ENCODE data around the gene PGAP3.

Gene PGAP3

DNA sequence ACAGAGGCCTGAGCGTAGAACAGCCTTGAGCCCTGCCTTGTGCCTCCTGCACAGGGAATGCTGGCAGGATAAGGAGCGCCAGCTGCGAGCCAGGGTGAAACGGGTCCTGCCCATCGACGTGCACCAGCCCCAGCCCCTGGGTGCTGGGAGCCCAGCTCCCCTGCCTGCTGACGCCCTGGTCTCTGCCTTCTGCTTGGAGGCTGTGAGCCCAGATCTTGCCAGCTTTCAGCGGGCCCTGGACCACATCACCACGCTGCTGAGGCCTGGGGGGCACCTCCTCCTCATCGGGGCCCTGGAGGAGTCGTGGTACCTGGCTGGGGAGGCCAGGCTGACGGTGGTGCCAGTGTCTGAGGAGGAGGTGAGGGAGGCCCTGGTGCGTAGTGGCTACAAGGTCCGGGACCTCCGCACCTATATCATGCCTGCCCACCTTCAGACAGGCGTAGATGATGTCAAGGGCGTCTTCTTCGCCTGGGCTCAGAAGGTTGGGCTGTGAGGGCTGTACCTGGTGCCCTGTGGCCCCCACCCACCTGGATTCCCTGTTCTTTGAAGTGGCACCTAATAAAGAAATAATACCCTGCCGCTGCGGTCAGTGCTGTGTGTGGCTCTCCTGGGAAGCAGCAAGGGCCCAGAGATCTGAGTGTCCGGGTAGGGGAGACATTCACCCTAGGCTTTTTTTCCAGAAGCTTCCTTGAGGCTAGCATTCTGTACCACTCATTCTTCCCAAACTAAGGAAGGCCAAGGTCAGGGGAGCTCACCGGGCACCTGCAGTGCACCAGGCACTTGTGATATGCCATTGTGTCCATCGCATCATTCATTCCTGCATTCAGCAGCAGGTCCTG lies 17.7 kb downstream of the PGAP3 start:
- no peak for DNase-seq

DNA sequence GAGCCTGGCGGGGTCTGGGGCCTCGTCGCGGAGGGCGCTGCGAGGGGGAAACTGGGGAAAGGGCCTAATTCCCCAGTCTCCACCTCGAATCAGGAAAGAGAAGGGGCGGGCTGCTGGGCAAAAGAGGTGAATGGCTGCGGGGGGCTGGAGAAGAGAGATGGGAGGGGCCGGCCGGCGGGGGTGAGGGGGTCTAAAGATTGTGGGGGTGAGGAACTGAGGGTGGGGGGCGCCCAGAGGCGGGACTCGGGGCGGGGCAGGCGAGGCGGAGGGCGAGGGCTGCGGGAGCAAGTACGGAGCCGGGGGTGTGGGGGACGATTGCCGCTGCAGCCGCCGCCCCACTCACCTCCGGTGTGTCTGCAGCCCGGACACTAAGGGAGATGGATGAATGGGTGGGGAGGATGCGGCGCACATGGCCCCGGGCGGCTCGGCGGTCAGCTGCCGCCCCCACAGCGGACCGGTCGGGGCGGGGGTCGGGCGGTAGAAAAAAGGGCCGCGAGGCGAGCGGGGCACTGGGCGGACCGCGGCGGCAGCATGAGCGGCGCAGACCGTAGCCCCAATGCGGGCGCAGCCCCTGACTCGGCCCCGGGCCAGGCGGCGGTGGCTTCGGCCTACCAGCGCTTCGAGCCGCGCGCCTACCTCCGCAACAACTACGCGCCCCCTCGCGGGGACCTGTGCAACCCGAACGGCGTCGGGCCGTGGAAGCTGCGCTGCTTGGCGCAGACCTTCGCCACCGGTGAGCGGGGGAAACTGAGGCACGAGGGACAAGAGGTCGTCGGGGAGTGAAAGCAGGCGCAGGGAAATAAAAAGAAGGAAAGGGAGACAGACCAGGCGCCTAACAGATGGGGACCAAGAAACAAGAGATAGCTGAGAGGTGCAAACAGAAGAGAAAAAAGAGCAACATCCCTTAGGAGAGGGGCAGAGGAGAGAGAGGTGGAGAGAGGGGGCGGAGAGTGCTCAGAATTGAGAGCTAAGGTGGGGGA lies 19.6 kb downstream of the PGAP3 start, which contains the start of gene PNMT:
Gene PNMT (plus strand): TSS at position 509 of the 980 bp plus-strand sequence. CDS start 23 bp downstream, at position 532.
- no peak for DNase-seq

DNA sequence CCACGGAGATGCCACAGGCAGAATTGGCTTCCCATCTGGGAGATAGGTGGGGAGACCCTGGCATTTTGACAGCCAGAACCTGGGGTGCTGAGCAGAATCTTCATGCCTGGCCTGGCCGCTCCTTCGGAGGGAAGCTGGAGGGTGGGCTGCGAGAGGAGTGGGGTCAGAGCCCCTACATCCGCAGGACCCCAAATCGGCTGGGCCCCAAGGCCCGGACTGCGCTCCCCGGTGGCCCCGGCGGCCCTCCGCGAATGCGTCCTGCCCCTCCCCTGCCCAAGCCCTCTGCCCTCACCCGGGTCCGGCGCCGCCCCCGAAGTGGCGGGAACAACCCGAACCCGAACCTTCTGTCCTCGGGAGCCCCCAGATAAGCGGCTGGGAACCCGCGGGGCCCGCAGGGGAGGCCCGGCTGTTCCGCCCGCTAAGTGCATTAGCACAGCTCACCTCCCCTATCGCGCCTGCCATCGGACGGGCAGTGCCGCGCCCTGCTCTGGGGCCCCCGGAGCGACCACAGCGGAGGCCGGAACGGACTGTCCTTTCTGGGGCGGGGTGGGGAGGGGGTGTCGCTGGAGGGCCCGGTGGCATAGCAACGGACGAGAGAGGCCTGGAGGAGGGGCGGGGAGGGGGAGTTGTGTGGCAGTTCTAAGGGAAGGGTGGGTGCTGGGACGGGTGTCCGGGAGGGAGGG lies 20.5 kb downstream of the PGAP3 start:
- no peak for DNase-seq

DNA sequence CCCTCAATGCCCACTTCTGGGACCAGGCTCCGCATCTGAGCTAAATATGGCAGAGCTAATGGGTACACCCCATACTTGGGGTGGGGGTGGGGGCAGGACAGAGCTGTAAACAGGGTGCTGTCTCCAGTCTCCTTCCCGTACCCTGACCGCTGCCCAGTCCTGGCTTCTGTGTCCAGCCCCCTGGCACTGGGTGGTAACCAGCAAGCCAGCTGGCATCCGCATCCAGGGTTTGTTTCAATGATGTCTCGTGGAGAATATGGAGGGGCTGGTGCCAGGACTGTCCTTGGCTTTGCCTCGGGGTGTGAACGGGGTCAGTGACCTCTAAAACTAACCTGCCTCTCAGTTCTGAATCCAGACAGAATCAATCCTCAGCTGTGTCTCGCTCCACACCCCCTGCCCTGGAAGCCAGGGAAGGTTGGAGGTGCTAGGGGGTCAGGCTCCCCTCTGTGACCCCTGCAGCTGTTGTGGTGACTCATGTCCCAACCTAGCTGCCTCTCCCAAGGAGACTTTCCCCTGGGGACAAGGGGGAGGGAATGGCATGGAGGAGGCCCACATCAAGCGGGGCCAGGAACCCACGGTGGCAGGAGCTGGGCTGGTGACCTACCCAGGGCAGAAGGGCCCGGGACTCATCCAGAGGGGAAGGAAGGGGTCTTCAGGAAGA lies 21.1 kb downstream of the PGAP3 start:
- DNase-seq, result no peak

DNA sequence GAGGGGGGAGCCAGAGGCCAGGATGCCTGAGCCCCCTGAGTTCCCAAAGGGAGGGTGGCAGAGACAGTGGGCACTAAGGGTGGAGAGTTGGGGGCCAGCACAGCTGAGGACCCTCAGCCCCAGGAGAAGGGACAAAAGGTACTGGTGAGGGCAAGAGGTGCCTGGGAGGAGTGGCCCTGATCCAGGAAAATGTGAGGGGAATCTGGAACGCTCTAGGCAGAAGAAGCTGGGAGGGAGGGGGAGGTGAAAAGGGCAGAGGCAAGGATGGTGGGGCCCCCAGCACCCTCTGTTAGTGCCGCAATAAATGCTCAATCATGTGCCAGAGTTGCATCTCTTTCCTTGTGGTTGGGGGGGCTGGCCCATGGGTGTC lies 21.6 kb downstream of the PGAP3 start:
- no peak for DNase-seq

DNA sequence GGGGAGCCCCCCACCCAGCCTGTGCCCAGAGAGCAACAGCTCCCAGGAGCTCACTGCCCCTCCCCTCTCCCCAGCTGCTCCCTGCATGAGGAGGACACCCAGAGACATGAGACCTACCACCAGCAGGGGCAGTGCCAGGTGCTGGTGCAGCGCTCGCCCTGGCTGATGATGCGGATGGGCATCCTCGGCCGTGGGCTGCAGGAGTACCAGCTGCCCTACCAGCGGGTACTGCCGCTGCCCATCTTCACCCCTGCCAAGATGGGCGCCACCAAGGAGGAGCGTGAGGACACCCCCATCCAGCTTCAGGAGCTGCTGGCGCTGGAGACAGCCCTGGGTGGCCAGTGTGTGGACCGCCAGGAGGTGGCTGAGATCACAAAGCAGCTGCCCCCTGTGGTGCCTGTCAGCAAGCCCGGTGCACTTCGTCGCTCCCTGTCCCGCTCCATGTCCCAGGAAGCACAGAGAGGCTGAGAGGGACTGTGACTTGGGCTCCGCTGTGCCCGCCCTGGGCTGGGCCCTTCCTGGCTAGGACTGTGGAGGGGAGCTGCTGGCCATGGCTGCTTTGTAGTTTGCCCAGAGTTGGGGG lies 22.1 kb downstream of the PGAP3 start:
- DNase-seq, result no peak

DNA sequence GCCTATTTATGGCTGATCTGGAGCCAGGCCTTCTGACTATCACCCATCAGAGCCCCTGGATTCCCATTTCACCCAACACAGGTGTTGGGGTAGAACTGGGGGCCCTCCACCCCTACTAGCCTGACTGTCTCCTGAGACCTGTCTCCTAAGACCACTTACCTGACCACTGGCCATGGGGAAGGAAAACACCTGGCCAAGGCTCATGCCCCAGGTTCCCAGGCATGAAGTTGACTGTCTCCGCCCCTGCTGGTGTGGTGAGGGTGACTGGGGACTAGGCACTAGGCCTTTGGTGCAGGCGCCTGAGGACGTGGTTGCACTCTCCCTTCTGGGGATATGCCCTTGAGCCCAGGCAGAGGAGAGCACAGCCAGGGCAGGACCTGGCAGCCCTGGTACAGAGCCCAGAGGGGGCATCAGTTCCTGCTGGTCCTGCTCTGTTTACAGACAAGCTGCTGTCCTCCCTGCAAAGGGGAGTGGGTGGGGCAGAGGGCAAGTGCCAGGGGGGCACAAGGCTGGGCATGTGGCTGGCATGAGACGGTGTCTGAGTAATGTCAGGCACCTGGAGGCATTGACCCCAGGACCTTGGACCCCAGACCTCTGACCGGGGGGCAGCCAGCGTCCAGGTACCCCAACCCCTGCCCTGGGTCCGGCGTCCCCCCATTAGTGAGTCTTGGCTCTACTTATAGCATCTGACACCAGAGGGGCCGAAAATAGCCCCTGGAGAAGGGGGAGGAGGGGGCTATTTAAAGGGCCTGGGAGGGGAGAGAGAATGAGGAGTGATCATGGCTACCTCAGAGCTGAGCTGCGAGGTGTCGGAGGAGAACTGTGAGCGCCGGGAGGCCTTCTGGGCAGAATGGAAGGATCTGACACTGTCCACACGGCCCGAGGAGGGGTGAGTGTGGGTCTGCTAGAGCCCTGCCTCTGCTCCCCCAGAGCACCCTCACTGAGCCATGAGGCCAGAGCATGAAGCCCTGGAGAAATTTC lies 23.0 kb downstream of the PGAP3 start, which contains the start of gene TCAP:
Gene TCAP (plus strand): TSS at position 769 of the 981 bp plus-strand sequence. CDS start 11 bp downstream, at position 780.
- DNase-seq, result no peak

DNA sequence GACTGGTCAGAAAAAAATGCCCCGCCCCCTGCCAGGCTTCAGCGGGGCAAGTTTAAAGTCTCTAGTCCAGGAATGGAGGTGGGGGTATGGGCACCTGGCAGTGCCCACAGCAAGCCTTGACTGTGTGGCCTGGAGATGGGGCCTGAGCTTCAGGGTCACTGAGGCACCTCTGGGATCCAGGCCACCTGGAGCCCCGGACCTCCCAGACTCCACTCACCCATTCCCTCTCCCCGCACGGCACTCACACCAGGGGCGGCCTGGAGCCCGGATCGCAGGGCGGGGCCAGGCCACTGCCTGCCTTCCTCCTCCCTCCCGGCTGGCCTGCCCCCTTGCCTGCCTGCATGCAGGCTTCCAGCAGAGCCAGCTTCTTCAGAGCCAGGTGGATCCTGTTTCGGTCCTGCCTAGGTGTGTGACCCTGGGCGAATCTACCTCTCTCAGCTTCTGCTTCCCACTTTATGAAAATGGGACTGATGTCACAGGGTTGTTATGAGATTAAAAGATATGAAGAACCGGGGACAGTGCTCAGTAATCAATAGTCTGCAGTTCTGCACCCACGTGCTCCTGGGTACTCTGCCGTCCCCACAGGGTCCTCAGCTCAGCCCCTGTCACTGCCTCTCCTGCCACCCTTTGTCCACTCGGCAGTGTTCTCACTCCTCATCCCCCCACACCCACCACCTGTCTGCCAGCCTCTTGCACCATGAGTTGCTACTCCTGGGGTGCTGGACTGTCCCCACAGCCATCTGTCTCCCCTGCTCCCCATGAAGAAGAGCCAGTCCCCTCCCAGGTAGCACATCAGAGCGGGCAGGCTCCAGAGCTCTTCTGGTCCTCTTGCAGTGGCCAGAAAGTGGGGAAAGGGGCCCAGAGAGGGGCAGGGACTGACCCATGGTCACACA lies 23.9 kb downstream of the PGAP3 start:
- no peak for DNase-seq

DNA sequence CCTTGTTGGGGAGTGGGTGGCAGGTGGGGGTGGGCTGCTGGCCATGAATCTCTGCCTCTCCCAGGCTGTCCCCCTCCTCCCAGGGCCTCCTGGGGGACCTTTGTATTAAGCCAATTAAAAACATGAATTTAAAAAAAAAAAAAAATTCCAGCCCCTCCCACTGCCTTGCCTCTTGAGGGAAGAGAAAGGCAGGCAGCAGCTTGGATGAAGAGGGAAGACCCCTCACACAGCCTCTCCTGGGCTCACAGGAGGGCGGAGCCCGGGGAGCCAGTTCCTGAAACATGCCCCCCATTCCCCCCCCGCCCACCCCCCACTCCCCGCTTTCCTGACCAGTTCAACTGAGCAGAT lies 24.5 kb downstream of the PGAP3 start:
- DNase-seq, result no peak

DNA sequence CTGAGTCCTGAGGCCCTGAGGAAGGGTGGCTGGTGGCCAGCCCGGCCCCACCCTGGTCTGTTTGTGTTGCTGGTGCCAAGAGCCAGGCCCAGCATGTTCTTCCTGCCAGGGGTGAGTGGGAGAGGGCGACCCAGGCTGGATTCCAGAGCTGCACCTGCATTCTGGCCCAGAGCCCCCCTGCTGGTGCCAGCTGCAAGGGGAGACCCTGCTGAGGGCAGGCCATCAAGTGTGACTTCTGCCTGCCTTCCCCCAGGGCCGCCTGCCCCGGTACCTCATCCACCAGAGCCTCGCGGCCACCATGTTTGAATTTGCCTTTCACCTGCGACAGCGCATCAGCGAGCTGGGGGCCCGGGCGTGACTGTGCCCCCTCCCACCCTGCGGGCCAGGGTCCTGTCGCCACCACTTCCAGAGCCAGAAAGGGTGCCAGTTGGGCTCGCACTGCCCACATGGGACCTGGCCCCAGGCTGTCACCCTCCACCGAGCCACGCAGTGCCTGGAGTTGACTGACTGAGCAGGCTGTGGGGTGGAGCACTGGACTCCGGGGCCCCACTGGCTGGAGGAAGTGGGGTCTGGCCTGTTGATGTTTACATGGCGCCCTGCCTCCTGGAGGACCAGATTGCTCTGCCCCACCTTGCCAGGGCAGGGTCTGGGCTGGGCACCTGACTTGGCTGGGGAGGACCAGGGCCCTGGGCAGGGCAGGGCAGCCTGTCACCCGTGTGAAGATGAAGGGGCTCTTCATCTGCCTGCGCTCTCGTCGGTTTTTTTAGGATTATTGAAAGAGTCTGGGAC lies 25.1 kb downstream of the PGAP3 start:
- no peak for DNase-seq

DNA sequence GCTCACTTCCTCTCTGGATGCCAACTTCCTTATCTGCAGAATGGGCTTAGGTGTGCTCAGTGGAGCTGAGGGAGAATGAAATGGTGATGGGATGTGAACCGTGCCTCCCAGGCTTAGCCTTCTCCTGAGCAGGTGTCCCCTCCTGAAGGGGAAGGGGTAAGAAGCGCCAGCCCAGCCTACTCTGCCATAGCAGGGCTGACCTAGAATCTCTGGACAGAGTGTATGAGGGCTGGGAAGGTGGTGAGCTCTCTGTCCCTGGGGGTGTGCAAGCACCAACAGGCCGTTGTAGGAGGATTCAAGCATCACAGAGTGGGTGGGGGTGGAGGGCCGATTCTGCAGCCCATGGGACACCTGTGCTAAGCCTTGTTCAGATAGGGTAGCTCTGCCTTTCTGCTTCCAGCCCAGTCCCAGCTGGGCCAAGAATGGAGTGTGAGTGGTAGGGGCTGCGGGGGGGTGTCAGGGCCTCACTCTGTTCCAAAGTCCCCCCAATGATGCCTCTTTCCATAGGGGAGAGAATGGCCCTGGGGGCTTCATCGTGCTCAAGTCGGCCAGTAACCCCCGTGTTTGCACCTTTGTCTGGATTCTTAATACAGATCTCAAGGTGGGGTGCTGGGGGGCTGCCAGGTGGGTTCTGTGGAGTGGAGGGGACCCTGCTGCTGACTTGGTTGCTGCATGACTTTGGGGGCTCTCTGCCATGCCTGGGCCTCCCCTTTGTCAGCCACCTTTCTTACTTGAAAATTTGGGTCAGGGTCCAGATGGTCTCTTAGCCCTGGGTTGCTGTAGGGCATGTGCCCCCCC lies 25.9 kb downstream of the PGAP3 start:
- no peak for DNase-seq

DNA sequence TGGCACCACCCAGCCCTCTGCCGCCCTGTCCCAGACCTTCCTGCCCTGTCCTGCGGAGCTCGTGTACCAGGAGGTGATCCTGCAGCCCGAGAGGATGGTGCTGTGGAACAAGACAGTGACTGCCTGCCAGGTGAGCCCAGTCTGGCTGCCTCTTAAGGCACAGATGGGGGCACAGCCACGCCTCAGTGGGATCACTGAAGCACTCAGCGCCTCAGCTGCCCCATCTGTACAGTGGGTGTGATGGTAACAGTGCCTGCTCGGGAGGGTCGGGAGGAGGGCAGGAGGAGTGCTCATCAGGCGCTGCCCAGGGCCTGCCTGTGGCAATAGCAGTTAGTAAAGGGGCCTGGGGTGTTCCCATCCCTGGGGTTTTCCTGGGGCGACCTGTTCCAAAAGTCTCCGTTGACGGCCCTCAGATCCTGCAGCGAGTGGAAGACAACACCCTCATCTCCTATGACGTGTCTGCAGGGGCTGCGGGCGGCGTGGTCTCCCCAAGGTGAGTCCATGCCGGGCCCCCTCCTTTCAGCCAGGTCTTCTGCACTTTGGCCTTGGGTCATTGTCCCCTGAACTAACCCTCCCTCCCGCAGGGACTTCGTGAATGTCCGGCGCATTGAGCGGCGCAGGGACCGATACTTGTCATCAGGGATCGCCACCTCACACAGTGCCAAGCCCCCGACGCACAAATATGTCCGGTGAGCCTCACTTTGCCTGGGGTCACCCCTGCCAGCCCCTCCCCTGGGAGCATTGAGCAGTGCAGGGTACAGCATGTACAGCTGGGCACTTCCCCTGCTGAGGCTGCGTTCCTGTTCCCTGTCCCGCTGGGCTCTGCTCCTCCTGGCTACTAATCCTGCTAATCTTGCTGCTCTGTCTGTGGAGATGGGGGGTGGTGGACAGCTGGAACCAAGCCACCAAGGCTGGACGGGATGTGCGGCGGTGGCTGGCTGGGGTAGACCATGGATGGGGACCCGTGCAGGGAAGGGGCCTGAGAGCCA lies 27.2 kb downstream of the PGAP3 start:
- DNase-seq, result no peak

DNA sequence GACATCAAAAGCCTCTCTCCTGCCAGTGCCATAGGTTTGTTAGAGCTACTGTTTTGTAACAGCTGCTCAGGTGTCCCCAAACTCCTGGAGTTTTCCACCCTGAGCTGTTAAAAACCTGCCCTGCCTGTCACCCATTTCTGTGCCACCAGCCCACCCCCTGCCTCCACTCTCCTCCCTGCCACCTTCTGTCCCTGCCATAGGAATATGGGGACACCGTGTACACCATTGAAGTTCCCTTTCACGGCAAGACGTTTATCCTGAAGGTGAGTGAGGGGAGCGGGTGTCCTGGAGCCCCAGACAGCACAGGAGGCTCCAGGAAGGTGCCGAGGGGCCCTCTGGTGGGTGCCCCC lies 27.9 kb downstream of the PGAP3 start:
- DNase-seq, result no peak

DNA sequence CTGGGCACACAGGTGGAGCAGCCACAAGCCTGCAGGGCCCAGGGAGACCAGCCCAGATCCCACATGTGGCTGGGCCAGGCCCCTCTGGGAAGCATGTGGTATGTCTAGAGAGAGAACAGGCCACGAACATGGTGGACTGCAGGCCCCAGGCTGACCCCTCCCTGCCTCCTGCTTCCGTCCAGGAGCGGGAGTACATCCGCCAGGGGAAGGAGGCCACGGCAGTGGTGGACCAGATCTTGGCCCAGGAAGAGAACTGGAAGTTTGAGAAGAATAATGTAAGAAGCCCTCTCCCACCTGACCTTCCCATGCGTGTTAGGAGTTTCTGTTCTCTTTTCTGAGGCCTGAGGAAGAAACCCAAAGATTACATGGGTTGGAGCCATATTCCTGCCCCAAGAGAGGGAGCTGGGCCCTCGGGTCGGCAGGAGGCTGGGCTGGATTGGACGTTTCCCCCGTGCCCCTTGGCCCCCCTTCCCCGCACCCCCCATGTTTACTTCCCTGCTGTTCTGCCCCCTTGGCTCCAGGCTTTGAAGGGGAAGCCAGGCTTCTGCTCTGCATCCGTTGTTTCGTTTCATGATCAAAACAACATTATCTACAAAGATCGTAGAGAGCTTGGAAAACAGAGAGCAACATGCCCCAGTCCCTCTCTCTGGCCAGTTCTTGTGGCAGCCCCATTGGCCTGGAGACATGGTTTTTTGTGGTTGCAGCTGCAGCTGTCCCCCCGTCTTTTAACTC lies 28.4 kb downstream of the PGAP3 start:
- DNase-seq, result no peak

DNA sequence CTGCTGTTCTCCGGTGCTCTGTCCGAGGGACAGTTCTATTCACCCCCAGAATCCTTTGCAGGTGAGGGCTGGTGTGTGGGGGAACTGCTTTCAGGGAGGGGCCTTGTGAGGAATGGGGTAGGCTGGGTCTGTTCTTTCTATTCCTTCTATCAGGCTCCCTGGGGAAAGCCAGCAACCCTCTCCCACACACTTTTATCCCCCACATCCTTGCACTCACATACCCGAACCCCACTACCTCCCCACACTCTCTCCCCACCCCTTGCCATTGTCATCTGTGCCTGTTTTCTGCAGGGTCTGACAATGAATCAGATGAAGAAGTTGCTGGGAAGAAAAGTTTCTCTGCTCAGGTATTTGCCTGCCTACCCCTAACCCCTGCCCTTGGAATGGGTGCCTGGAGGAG lies 29.1 kb downstream of the PGAP3 start:
- no peak for DNase-seq

DNA sequence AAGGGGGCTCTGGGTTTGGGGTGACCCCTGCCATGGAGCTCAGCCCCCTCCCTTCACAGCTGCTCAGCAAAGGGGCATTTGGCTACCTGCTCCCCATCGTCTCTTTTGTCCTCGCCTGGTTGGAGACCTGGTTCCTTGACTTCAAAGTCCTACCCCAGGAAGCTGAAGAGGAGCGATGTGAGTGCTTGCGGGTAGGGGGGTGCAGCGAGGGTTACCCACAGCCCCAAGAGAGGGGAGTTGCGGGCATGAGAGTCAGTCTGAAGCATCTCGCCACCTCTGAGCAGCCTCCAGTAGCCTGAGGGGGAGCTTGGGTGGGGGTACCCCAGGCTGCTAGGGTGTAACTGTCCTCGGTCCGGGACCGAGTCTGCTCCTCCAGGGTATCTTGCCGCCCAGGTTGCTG lies 29.5 kb downstream of the PGAP3 start:
- DNase-seq, result no peak

Measured in NCI-H1417 treated with DMSO at 0.1 percent for 48 hours (cell line).